ENCODE measurements around the gene FOXN3. TPM values are rescaled to one million over a fixed set of nuclear protein-coding genes. Genes with fewer than 3 reads are reported as not detected.

Gene FOXN3
- polyA plus RNA-seq, 1 of the 3 experiments (the other 2 are of a cell fraction): 9.8 TPM

DNA sequence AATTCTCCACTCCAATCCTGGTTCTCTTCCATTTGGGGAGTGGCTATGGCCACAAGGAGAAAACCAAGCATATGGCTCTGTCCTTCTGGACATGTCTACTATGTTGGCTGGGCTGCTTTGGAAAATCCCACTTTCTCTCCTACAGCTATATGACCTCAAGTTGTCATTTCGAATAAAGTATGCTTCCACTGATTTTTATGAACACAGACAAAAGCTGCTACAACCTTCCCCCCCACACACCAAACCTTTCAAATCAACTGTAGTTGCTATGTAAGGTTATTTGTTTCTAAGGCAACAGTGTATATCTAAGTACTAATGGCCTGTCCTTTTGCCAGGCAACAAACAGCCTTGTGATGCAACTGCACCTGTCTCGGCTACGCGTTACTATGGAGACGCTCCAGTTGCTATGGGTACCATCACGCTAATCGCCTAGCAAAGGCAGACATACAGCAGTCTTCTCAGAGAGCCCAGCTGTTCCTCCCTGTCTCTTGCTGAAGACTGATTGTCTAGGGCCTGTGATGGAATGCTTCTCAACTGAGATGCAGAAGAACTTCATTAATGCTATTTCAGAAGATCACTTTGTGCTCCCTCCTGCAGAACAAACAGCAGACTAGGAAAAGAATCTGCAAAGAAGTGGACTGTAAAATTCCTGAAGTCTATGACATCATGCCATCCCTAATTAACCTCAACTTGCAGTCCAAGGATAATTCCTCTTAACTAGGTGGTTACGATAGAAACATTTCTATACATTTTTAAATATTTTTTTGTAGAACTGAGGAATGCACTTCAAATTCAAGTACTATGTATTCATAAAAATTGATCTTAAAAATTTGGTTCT is 67.6 kb downstream of the FOXN3 start:
- H3K4me1 ChIP-seq (ENCODE audit: control insufficient read depth in 1 of 2, insufficient read depth in 2 of 2, low read depth in 1 of 2, low read length in 1 of 2): peaks cover 14 to 31% of the 10 kb centered on the region in 2 experiments
- no peaks in the 10 kb centered on the region for H3K27me3 ChIP-seq (ENCODE audit: insufficient read depth)
- H3K27ac ChIP-seq (ENCODE audit: low read depth in 2 of 2, low read length in 1 of 2): no peak overlapping the region; a peak in 1 of 4 replicates
- peaks cover 8 to 9% of the 10 kb centered on the region in 2 experiments for H3K36me3 ChIP-seq (replicated peaks in 1 of 2; ENCODE audit: control insufficient read depth in 1 of 2, insufficient read depth in 2 of 2, low read length in 1 of 2)
- CTCF ChIA-PET: interaction anchor here (1.2 kb wide), 1 partner anchor 10 kb away, joined by 4 read pairs; no protein-coding TSS in a partner anchor
- DNase-seq: peak; percentile 64
- H4K20me1 ChIP-seq (ENCODE audit: insufficient read depth): no peaks in the 10 kb centered on the region
- H2AFZ ChIP-seq (ENCODE audit: low read depth): no peak overlapping the region
- H3F3A ChIP-seq (replicated peaks; ENCODE audit: insufficient read depth): no peaks in the 10 kb centered on the region
- no peak overlapping the region for H3K4me3 ChIP-seq (ENCODE audit: low read depth in 2 of 2, low read length in 1 of 2)
- H3K9ac ChIP-seq: no peak overlapping the region
- TF ChIP-seq FOXM1 (IDR thresholded peaks at IDR 0.05; ENCODE audit: low read depth) (no peak), TCF12 (IDR thresholded peaks at IDR 0.05) (no peak), SIN3A (IDR thresholded peaks at IDR 0.05; ENCODE audit: borderline replicate concordance, low read depth, low read length) (no peak), MXI1 (IDR thresholded peaks at IDR 0.05; ENCODE audit: low read depth, low read length) (peak; percentile 38; the same call in 1 of the 2 replicates), GATA2 (CRISPR knock-in tag; IDR thresholded peaks at IDR 0.05) (no peak), RFX5 (IDR thresholded peaks at IDR 0.05; ENCODE audit: low read length) (no peak), ELF1 (IDR thresholded peaks at IDR 0.05) (no peak)
- TF ChIP-seq, protein P1, sequence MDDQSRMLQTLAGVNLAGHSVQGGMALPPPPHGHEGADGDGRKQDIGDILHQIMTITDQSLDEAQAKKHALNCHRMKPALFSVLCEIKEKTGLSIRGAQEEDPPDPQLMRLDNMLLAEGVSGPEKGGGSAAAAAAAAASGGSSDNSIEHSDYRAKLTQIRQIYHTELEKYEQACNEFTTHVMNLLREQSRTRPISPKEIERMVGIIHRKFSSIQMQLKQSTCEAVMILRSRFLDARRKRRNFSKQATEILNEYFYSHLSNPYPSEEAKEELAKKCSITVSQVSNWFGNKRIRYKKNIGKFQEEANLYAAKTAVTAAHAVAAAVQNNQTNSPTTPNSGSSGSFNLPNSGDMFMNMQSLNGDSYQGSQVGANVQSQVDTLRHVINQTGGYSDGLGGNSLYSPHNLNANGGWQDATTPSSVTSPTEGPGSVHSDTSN (IDR thresholded peaks at IDR 0.05): no peak
- H3K4me2 ChIP-seq: no peak overlapping the region
- no peaks in the 10 kb centered on the region; the same call in none of the 2 replicates for H3K79me2 ChIP-seq (ENCODE audit: insufficient read depth)
- no peaks in the 10 kb centered on the region for H3K9me3 ChIP-seq
- WGBS (ENCODE audit: low lambda C conversion rate): 77% methylated on average over 7 of the region's 8 CpGs
- POLR2A ChIA-PET: no interaction called here
- no peaks in the 10 kb centered on the region for H3K9me2 ChIP-seq

DNA sequence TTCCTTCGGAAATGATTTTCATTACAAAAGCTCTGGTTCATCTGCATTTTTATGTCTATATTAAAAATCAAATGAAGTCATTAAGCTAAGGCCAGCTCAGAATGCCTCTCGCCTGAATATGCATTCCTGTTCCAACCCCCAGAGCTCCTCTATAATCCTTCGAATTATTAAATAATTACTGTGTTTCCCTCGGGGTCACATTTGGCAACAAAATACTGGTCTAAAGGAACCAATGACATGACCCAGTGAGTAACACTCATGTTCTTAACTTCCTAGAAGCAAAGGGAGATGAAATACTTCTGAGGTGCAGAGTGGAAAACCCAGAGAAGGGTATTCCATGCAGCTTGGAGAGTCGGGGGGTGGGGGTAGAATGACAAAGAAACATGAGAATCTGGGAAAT is 68.3 kb downstream of the FOXN3 start:
- no peak for TF ChIP-seq MXI1 (IDR thresholded peaks at IDR 0.05; ENCODE audit: low read depth, low read length)
- TF ChIP-seq ELF1 (IDR thresholded peaks at IDR 0.05): no peak
- TF ChIP-seq NRF1 (IDR thresholded peaks at IDR 0.05; ENCODE audit: low read depth, low read length): no peak
- no peak for TF ChIP-seq FOXJ3 (CRISPR knock-in tag; IDR thresholded peaks at IDR 0.05)
- TF ChIP-seq NFIC (IDR thresholded peaks at IDR 0.05; ENCODE audit: borderline replicate concordance): no peak
- no peak for TF ChIP-seq JUND (IDR thresholded peaks at IDR 0.05)
- TF ChIP-seq, protein P2, sequence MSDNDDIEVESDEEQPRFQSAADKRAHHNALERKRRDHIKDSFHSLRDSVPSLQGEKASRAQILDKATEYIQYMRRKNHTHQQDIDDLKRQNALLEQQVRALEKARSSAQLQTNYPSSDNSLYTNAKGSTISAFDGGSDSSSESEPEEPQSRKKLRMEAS (IDR thresholded peaks at IDR 0.05; ENCODE audit: low read depth): no peak
- TF ChIP-seq REST (IDR thresholded peaks at IDR 0.05; ENCODE audit: low read depth, low read length): no peak
- no peak overlapping the region for H2AFZ ChIP-seq (ENCODE audit: low read depth)
- DNase-seq: no peak
- H3K79me2 ChIP-seq (ENCODE audit: insufficient read depth): no peaks in the 10 kb centered on the region; the same call in none of the 2 replicates
- POLR2A ChIA-PET: no interaction called here
- peaks cover 8 to 9% of the 10 kb centered on the region in 2 experiments for H3K36me3 ChIP-seq (replicated peaks in 1 of 2; ENCODE audit: control insufficient read depth in 1 of 2, insufficient read depth in 2 of 2, low read length in 1 of 2)
- no peaks in the 10 kb centered on the region for H3K9me3 ChIP-seq
- H3K9ac ChIP-seq: no peak overlapping the region
- peaks cover 14 to 31% of the 10 kb centered on the region in 2 experiments for H3K4me1 ChIP-seq (ENCODE audit: control insufficient read depth in 1 of 2, insufficient read depth in 2 of 2, low read depth in 1 of 2, low read length in 1 of 2)
- WGBS (ENCODE audit: low lambda C conversion rate): 81% methylated on average over 5 of the region's 5 CpGs
- no peaks in the 10 kb centered on the region for H3K9me2 ChIP-seq
- no peak overlapping the region for H3K27ac ChIP-seq (ENCODE audit: low read depth in 2 of 2, low read length in 1 of 2)
- H3F3A ChIP-seq (replicated peaks; ENCODE audit: insufficient read depth): no peaks in the 10 kb centered on the region
- H3K4me3 ChIP-seq (ENCODE audit: low read depth in 2 of 2, low read length in 1 of 2): no peak overlapping the region
- no peak overlapping the region for H3K4me2 ChIP-seq
- no peaks in the 10 kb centered on the region for H3K27me3 ChIP-seq (ENCODE audit: insufficient read depth)
- CTCF ChIA-PET: interaction anchor here (1.2 kb wide), 1 partner anchor 10 kb away, joined by 4 read pairs; no protein-coding TSS in a partner anchor
- H4K20me1 ChIP-seq (ENCODE audit: insufficient read depth): no peaks in the 10 kb centered on the region

All from SK-N-SH (cell line).